Panc1 (cell line): ENCODE results near the gene S1PR3.

Experiments
- CTCF ChIP-seq: fragments of 450-650 bp; IDR thresholded peaks from 2 replicates; pipeline ENCODE4 v1.5.1; 2017; ENCODE audit warnings: mild to moderate bottlenecking
- POLR2AphosphoS5 ChIP-seq: IDR thresholded peaks from 2 replicates; pipeline ENCODE4 v1.6.1; 2012; ENCODE audit warnings: mild to moderate bottlenecking, low read depth, low read length, moderate library complexity
- SIN3A ChIP-seq: IDR thresholded peaks from 2 replicates; pipeline ENCODE4 v1.6.1; 2012; ENCODE audit warnings: low read depth, mild to moderate bottlenecking, low read length, moderate library complexity, borderline replicate concordance; ENCODE audit not compliant: insufficient read depth
- TCF7L2 ChIP-seq: IDR thresholded peaks from 2 replicates; pipeline ENCODE4 v1.6.1; 2011; ENCODE audit warnings: mild to moderate bottlenecking, low read depth, low read length, inconsistent platforms
- TF ChIP-seq, protein P1 (sequence below), 2 experiments: IDR thresholded peaks; 2 replicates each; pipeline ENCODE4 v1.6.1; 2011 to 2012; ENCODE audit warnings: low read depth in 2 of 2, control low read depth in 1 of 2, low read length in 1 of 2, mild to moderate bottlenecking in 1 of 2, moderate library complexity in 1 of 2; ENCODE audit not compliant: insufficient read depth in 1 of 2

DNA sequence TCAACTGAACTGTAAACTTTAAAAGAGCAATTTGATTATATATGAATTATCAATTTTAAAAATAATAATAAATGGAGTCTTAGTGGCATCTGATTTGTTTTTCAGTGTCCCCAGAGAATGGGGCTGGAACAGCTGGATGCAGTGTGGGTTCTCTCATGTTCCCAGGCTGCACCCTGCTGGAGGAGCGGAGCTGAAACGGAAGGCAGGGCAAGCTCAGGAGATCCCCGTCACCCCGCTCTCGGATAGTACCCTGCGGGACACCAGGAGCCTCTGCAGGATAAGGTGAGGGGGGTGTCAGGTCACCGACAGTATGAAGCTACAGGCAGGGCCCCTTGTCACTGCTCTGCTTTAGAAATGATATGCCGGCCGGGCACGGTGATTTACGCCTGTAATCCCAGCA, 57.3 kb downstream of the S1PR3 start:
- TF ChIP-seq, protein P1, sequence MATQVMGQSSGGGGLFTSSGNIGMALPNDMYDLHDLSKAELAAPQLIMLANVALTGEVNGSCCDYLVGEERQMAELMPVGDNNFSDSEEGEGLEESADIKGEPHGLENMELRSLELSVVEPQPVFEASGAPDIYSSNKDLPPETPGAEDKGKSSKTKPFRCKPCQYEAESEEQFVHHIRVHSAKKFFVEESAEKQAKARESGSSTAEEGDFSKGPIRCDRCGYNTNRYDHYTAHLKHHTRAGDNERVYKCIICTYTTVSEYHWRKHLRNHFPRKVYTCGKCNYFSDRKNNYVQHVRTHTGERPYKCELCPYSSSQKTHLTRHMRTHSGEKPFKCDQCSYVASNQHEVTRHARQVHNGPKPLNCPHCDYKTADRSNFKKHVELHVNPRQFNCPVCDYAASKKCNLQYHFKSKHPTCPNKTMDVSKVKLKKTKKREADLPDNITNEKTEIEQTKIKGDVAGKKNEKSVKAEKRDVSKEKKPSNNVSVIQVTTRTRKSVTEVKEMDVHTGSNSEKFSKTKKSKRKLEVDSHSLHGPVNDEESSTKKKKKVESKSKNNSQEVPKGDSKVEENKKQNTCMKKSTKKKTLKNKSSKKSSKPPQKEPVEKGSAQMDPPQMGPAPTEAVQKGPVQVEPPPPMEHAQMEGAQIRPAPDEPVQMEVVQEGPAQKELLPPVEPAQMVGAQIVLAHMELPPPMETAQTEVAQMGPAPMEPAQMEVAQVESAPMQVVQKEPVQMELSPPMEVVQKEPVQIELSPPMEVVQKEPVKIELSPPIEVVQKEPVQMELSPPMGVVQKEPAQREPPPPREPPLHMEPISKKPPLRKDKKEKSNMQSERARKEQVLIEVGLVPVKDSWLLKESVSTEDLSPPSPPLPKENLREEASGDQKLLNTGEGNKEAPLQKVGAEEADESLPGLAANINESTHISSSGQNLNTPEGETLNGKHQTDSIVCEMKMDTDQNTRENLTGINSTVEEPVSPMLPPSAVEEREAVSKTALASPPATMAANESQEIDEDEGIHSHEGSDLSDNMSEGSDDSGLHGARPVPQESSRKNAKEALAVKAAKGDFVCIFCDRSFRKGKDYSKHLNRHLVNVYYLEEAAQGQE (IDR thresholded peaks at IDR 0.05; ENCODE audit: insufficient read depth in 1 of 2, low read depth in 2 of 2, low read length in 1 of 2), result no peak
- TF ChIP-seq CTCF (no peak), POLR2AphosphoS5 (no peak), SIN3A (no peak), TCF7L2 (no peak)
